Tibial nerve (tissue), 4 donors: ENCODE measurements around the gene PTBP3. TPM values are rescaled to one million over a fixed set of nuclear protein-coding genes. Genes with fewer than 3 reads are reported as not detected.
A peak's percentile ranks its signal among the peaks of the same experiment; 100 is the strongest.

Source experiments
- DNase-seq, 2 donors: peaks; one replicate each; pipeline ENCODE4 v3.0.0-alpha.2; 2019; ENCODE audit warnings: low spot score in 2 of 2
- H3K27ac ChIP-seq, 4 donors: fragments of 200-600 bp; sonication (generic) in 3 of 4; one replicate each; pipeline ENCODE4 v1.5.1; 2017 to 2019; ENCODE audit warnings: mild to moderate bottlenecking in 1 of 4
- H3K27me3 ChIP-seq, 2 donors: fragments of 200-600 bp; sonication (generic) in 1 of 2; one replicate each; pipeline versions ENCODE4 v1.5.1 to v1.6.0; 2017 to 2019
- H3K36me3 ChIP-seq, 3 donors: fragments of 200-600 bp; sonication (generic); one replicate each; pipeline ENCODE4 v1.5.1; 2018 to 2019
- H3K4me1 ChIP-seq, 4 donors: fragments of 200-600 bp; sonication (generic) in 3 of 4; one replicate each; pipeline ENCODE4 v1.5.1; 2017 to 2019
- H3K4me3 ChIP-seq, 4 donors: fragments of 200-600 bp; sonication (generic) in 3 of 4; one replicate each; pipeline ENCODE4 v1.5.1; 2017 to 2019; ENCODE audit warnings: mild to moderate bottlenecking in 1 of 4, moderate library complexity in 1 of 4
- H3K9me3 ChIP-seq, 4 donors: fragments of 200-600 bp; sonication (generic) in 3 of 4; one replicate each; pipeline ENCODE4 v1.5.1; 2017 to 2019
- CTCF ChIP-seq, 5 experiments: fragments of 200-600 bp in 3 of 5; fragments of 450-650 bp in 2 of 5; sonication (generic) in 3 of 5; IDR thresholded peaks; one replicate each; pipeline ENCODE4 v1.5.1; 2016 to 2019; ENCODE audit warnings: antibody characterized with exemption in 5 of 5, mild to moderate bottlenecking in 3 of 5, moderate library complexity in 2 of 5
- EP300 ChIP-seq, 2 donors: sonication (generic); formaldehyde crosslinking; IDR thresholded peaks; one replicate each; pipeline ENCODE4 v1.6.1; 2017; ENCODE audit warnings: antibody characterized with exemption in 2 of 2, mild to moderate bottlenecking in 1 of 2
- POLR2A ChIP-seq, 2 donors: fragments of 450-650 bp; IDR thresholded peaks; one replicate each; pipeline ENCODE4 v1.6.1; 2017; ENCODE audit warnings: antibody characterized with exemption in 2 of 2, mild to moderate bottlenecking in 2 of 2, moderate library complexity in 2 of 2
- WGBS, 2 donors: methylation state at CpG; one replicate each; pipeline ENCODE4 v1.1.5; 2018; 5-methylcytosine and 5-hydroxymethylcytosine counted together
- total RNA-seq, 4 donors: library from RNA; depleted of rRNA; stranded (reverse); fragments of >200 nt; gene quantifications; one replicate each; pipeline ENCODE4 v1.1.0, GENCODE V29; 2016

The PTBP3 gene
- total RNA-seq, 4 donors from 2014 or later = 25.9 to 46.5 (median 31.8) TPM

- Histone ChIP-seq H3K27me3 (no peaks in the 10 kb centered on the region), H3K9me3 (no peaks in the 10 kb centered on the region), H3K4me3 (no peak overlapping the region), H3K36me3 (no peaks in the 10 kb centered on the region), H3K4me1 (peaks cover 0 to 25% (median 12%) of the 10 kb centered on the region in 4 donors), H3K27ac (no peak overlapping the region)
- TF ChIP-seq EP300 (IDR thresholded peaks at IDR 0.05) (no peak), POLR2A (IDR thresholded peaks at IDR 0.05) (no peak), CTCF (IDR thresholded peaks at IDR 0.05) (no peak)
- no peak for DNase-seq
Observed at GRCh38 chr9:112301420-112301819, 32.0 kb downstream of the PTBP3 start.

- H3K27ac ChIP-seq = peak overlapping the region in 1 of 4 donors; percentile 66
- no peaks in the 10 kb centered on the region for H3K27me3 ChIP-seq
Observed at GRCh38 chr9:112299514-112299913, 33.9 kb downstream of the PTBP3 start.

GRCh38 chr9:112296929-112297328 is 36.5 kb downstream of the PTBP3 start:
- H3K27me3 ChIP-seq = no peaks in the 10 kb centered on the region
- no peak for TF ChIP-seq CTCF (IDR thresholded peaks at IDR 0.05)
- TF ChIP-seq POLR2A (IDR thresholded peaks at IDR 0.05) = no peak
- TF ChIP-seq EP300 (IDR thresholded peaks at IDR 0.05) = no peak
- no peak overlapping the region for H3K4me3 ChIP-seq
- H3K27ac ChIP-seq = no peak overlapping the region
- DNase-seq = no peak
- peaks cover 0 to 12% (median 0%) of the 10 kb centered on the region in 3 donors for H3K36me3 ChIP-seq
- H3K9me3 ChIP-seq = no peaks in the 10 kb centered on the region
- peaks cover 0 to 25% (median 12%) of the 10 kb centered on the region in 4 donors for H3K4me1 ChIP-seq
- WGBS, 2 donors = 97% methylated on average over 9 of the region's 9 CpGs

More at GRCh38 chr9:112299514-112299913, 33.9 kb downstream of the PTBP3 start:
- H3K4me3 ChIP-seq = no peak overlapping the region
- no peak for TF ChIP-seq POLR2A (IDR thresholded peaks at IDR 0.05)
- no peak for TF ChIP-seq EP300 (IDR thresholded peaks at IDR 0.05)
- no peak for TF ChIP-seq CTCF (IDR thresholded peaks at IDR 0.05)
- no peak for DNase-seq
- no peaks in the 10 kb centered on the region for H3K9me3 ChIP-seq
- H3K4me1 ChIP-seq = peaks cover 0 to 25% (median 12%) of the 10 kb centered on the region in 4 donors
- H3K36me3 ChIP-seq = no peaks in the 10 kb centered on the region

GRCh38 chr9:112295174-112295573 is 38.2 kb downstream of the PTBP3 start:
- Histone ChIP-seq H3K27me3 (no peaks in the 10 kb centered on the region), H3K4me3 (no peak overlapping the region), H3K4me1 (peaks cover 0 to 25% (median 12%) of the 10 kb centered on the region in 4 donors), H3K9me3 (no peaks in the 10 kb centered on the region), H3K36me3 (peaks cover 0 to 17% (median 0%) of the 10 kb centered on the region in 3 donors), H3K27ac (no peak overlapping the region)
- TF ChIP-seq CTCF (IDR thresholded peaks at IDR 0.05) (no peak), EP300 (IDR thresholded peaks at IDR 0.05) (no peak), POLR2A (IDR thresholded peaks at IDR 0.05) (no peak)
- whole genome bisulfite sequencing, 2 donors = 87 to 94% methylated on average over 2 of the region's 2 CpGs
- no peak for DNase-seq

- Histone ChIP-seq H3K9me3 (peaks cover 0 to 11% (median 0%) of the 10 kb centered on the region in 4 donors), H3K4me3 (no peak overlapping the region), H3K27me3 (no peaks in the 10 kb centered on the region), H3K36me3 (peaks cover 0 to 25% (median 0%) of the 10 kb centered on the region in 3 donors), H3K4me1 (no peaks in the 10 kb centered on the region), H3K27ac (no peak overlapping the region)
- no peak for DNase-seq
- no peak for TF ChIP-seq CTCF (IDR thresholded peaks at IDR 0.05)
- no peak for TF ChIP-seq POLR2A (IDR thresholded peaks at IDR 0.05)
- TF ChIP-seq EP300 (IDR thresholded peaks at IDR 0.05) = no peak
Observed at GRCh38 chr9:112288029-112288428, 45.4 kb downstream of the PTBP3 start.
